Neural cell (in vitro differentiated cells): ENCODE results near the gene SPCS3. TPM values are rescaled to one million over a fixed set of nuclear protein-coding genes. Genes with fewer than 3 reads are reported as not detected.

Experiments
- H2AFZ ChIP-seq: fragments of 200-600, 300-800 bp; sonication (generic), shearing (Covaris generic); 2 replicates; pipeline ENCODE4 v1.6.0; 2014; ENCODE audit warnings: low read depth, mild to moderate bottlenecking, antibody characterized with exemption, low read length, moderate library complexity
- H3F3A ChIP-seq: fragments of 200-600 bp; shearing (Covaris generic); 2 replicates; pipeline ENCODE4 v1.6.1; 2016; ENCODE audit warnings: mild to moderate bottlenecking, moderate library complexity, mixed read lengths, antibody characterized with exemption, low read length; ENCODE audit not compliant: insufficient read depth, poor library complexity, severe bottlenecking
- H3K27ac ChIP-seq: fragments of 200-600, 300-800 bp; sonication (generic), shearing (Covaris generic); 2 replicates; pipeline ENCODE4 v1.5.1; 2014; ENCODE audit warnings: mild to moderate bottlenecking, low read length, moderate library complexity
- H3K27me3 ChIP-seq: fragments of 300-800, 200-600 bp; sonication (generic), shearing (Covaris generic); 2 replicates; pipeline ENCODE4 v1.6.0; 2014; ENCODE audit warnings: mild to moderate bottlenecking, low read depth, low read length, moderate library complexity; ENCODE audit not compliant: insufficient read depth
- H3K36me3 ChIP-seq: fragments of 300-800, 200-600 bp; sonication (generic), shearing (Covaris generic); 2 replicates; pipeline ENCODE4 v1.5.1; 2014; ENCODE audit warnings: mild to moderate bottlenecking, antibody characterized with exemption, low read length, moderate library complexity; ENCODE audit not compliant: insufficient read depth
- H3K4me2 ChIP-seq: fragments of 300-800, 200-600 bp; sonication (generic), shearing (Covaris generic); 2 replicates; pipeline ENCODE4 v1.6.0; 2014; ENCODE audit warnings: mild to moderate bottlenecking, low read length
- H3K4me3 ChIP-seq: fragments of 300-800, 200-600 bp; sonication (generic), shearing (Covaris generic); 2 replicates; pipeline ENCODE4 v1.5.1; 2014; ENCODE audit warnings: mild to moderate bottlenecking, low read length, moderate library complexity
- H3K79me2 ChIP-seq: fragments of 200-600 bp; shearing (Covaris generic); replicated peaks from 2 replicates; pipeline ENCODE4 v1.6.0; 2014; ENCODE audit warnings: mild to moderate bottlenecking, low read length, moderate library complexity; ENCODE audit not compliant: insufficient read depth
- H3K9ac ChIP-seq: fragments of 300-800, 200-600 bp; sonication (generic), shearing (Covaris generic); 2 replicates; pipeline ENCODE4 v1.6.1; 2016; ENCODE audit warnings: mild to moderate bottlenecking, low read length, mixed read lengths
- H3K9me2 ChIP-seq: fragments of 200-600 bp; shearing (Covaris generic); 2 replicates; pipeline ENCODE4 v1.6.1; 2016; ENCODE audit warnings: mild to moderate bottlenecking, low read length, mixed read lengths; ENCODE audit not compliant: insufficient read depth
- H3K9me3 ChIP-seq: fragments of 200-600, 300-800 bp; sonication (generic), shearing (Covaris generic); 2 replicates; pipeline ENCODE4 v1.6.1; 2016; ENCODE audit warnings: mild to moderate bottlenecking, mixed run types, low read length, moderate library complexity, mixed read lengths
- H4K20me1 ChIP-seq: fragments of 200-600 bp; shearing (Covaris generic); 2 replicates; pipeline ENCODE4 v1.6.1; 2016; ENCODE audit warnings: mild to moderate bottlenecking, mixed run types; ENCODE audit not compliant: insufficient read depth
- CTCF ChIP-seq: fragments of 450-650 bp; IDR thresholded peaks from 2 replicates; pipeline ENCODE4 v1.5.1; 2014; ENCODE audit warnings: antibody characterized with exemption, mild to moderate bottlenecking, moderate library complexity; ENCODE audit not compliant: poor library complexity, severe bottlenecking
- EP300 ChIP-seq: fragments of 450-650 bp; conservative IDR thresholded peaks from 2 replicates; pipeline ENCODE4 v1.6.1; 2014; ENCODE audit warnings: antibody characterized with exemption, mild to moderate bottlenecking, moderate library complexity; ENCODE audit not compliant: poor library complexity, severe bottlenecking
- EZH2 ChIP-seq: fragments of 200-600, 300-800 bp; shearing (Covaris generic), sonication (generic); IDR thresholded peaks from 2 replicates; pipeline ENCODE4 v1.6.1; 2014; ENCODE audit warnings: antibody characterized with exemption, low read length, borderline replicate concordance, mild to moderate bottlenecking; ENCODE audit not compliant: insufficient read depth, poor library complexity, severe bottlenecking
- MXI1 ChIP-seq: fragments of 450-650 bp; conservative IDR thresholded peaks from 2 replicates; pipeline ENCODE4 v1.6.1; 2014; ENCODE audit warnings: antibody characterized with exemption, mild to moderate bottlenecking; ENCODE audit not compliant: poor library complexity, severe bottlenecking
- POLR2AphosphoS5 ChIP-seq: IDR thresholded peaks from 2 replicates; pipeline ENCODE4 v1.6.1; 2012
- RAD21 ChIP-seq: fragments of 450-650 bp; conservative IDR thresholded peaks from 2 replicates; pipeline ENCODE4 v1.6.1; 2014; ENCODE audit warnings: antibody characterized with exemption, mild to moderate bottlenecking, moderate library complexity
- REST ChIP-seq: IDR thresholded peaks from 2 replicates; pipeline ENCODE4 v1.6.1; 2012; ENCODE audit warnings: borderline replicate concordance
- SMC3 ChIP-seq: fragments of 450-650 bp; conservative IDR thresholded peaks from 2 replicates; pipeline ENCODE4 v1.6.1; 2014; ENCODE audit warnings: antibody characterized with exemption, mild to moderate bottlenecking, moderate library complexity; ENCODE audit not compliant: poor library complexity
- TAF1 ChIP-seq: IDR thresholded peaks from 2 replicates; pipeline ENCODE4 v1.6.1; 2012; ENCODE audit warnings: low read depth
- polyA plus RNA-seq: library from polyadenylated mRNA; depleted of rRNA; stranded (reverse); fragments of >200 nt; gene quantifications from 2 replicates; pipeline ENCODE4 v1.2.3, GENCODE V29; 2014

Gene SPCS3
- polyA plus RNA-seq, 1 donor from 2014 or later, result 104 TPM

GRCh38 chr4:176363072-176363471 lies 43.3 kb downstream of the SPCS3 start:
- H2AFZ ChIP-seq, result no peak overlapping the region
- H3K9ac ChIP-seq, result no peak overlapping the region
- no peaks in the 10 kb centered on the region for H3K27me3 ChIP-seq
- H3K4me3 ChIP-seq, result no peak overlapping the region
- H3K36me3 ChIP-seq, result no peaks in the 10 kb centered on the region
- no peak overlapping the region for H3K4me2 ChIP-seq
- TF ChIP-seq POLR2AphosphoS5 (no peak), CTCF (no peak), EP300 (no peak), SMC3 (no peak), EZH2 (no peak), RAD21 (no peak), MXI1 (no peak)
- no peaks in the 10 kb centered on the region for H4K20me1 ChIP-seq
- H3K79me2 ChIP-seq, result no peaks in the 10 kb centered on the region
- H3K9me2 ChIP-seq, result no peaks in the 10 kb centered on the region
- H3F3A ChIP-seq, result no peaks in the 10 kb centered on the region
- no peak overlapping the region for H3K27ac ChIP-seq
- no peaks in the 10 kb centered on the region for H3K9me3 ChIP-seq

- Histone ChIP-seq H3K4me2 (no peak overlapping the region), H2AFZ (no peak overlapping the region), H3K9ac (no peak overlapping the region), H4K20me1 (no peaks in the 10 kb centered on the region), H3F3A (no peaks in the 10 kb centered on the region), H3K36me3 (no peaks in the 10 kb centered on the region), H3K27ac (no peak overlapping the region), H3K9me2 (no peaks in the 10 kb centered on the region), H3K27me3 (no peaks in the 10 kb centered on the region), H3K4me3 (no peak overlapping the region), H3K79me2 (no peaks in the 10 kb centered on the region), H3K9me3 (no peaks in the 10 kb centered on the region)
- no peak for TF ChIP-seq EZH2
- TF ChIP-seq MXI1, result no peak
- no peak for TF ChIP-seq EP300
- TF ChIP-seq REST, result no peak
- TF ChIP-seq TAF1, result no peak
- TF ChIP-seq CTCF, result no peak
- no peak for TF ChIP-seq SMC3
- no peak for TF ChIP-seq POLR2AphosphoS5
- TF ChIP-seq RAD21, result no peak
Observed at GRCh38 chr4:176367771-176368465, 48.2 kb downstream of the SPCS3 start.
